OCI-LY7 (cell line): ENCODE measurements around the gene SMTNL2.

Experiments
- EZH2phosphoT487 ChIP-seq: fragments of 200-600 bp; sonication (generic); IDR thresholded peaks from 2 replicates; pipeline ENCODE4 v1.6.1; 2018; ENCODE audit warnings: low read depth, borderline replicate concordance, mild to moderate bottlenecking, mixed run types, antibody characterized with exemption, low read length, moderate library complexity, mixed read lengths
- TF ChIP-seq, protein P1 (sequence below): fragments of 200-600 bp; sonication (generic); conservative IDR thresholded peaks from 2 replicates; pipeline ENCODE4 v1.5.1; 2014; ENCODE audit warnings: mild to moderate bottlenecking, antibody characterized with exemption, low read length, moderate library complexity, mixed read lengths

DNA sequence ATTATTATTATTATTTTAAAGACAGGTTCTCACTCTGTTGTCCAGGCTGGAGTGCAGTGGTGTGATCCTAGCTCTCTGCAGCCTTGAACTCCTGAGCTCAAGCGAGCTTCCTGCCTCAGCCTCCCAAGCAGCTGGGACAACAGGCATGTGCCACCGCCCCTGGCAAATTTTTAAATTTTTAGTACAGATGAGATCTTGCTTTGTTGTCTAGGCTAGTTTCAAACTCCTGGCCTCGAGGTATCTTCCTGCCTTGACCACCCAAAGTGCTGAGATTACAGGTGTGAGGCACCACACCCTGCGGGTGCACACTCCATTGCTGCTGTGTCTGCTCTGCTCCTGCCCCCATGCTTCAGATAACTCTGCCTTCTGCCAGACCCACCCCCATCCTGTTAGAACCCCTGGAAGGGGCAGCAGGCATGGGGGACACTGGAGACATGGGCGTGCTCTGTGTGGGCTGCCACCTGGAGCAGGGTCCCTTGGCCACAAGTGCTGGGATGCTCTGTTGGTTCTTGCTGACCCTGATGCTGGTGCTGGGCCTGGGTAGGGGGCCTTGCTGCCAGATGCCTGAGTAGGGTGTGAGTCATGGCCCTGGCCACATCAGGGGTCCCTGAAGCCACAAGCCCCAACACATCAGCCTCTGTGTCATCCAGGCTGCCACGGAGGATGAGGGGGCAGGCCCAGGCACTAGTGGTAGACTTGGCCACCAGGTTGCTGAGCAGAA is 26.5 kb upstream of the SMTNL2 start:
- TF ChIP-seq, protein P1, sequence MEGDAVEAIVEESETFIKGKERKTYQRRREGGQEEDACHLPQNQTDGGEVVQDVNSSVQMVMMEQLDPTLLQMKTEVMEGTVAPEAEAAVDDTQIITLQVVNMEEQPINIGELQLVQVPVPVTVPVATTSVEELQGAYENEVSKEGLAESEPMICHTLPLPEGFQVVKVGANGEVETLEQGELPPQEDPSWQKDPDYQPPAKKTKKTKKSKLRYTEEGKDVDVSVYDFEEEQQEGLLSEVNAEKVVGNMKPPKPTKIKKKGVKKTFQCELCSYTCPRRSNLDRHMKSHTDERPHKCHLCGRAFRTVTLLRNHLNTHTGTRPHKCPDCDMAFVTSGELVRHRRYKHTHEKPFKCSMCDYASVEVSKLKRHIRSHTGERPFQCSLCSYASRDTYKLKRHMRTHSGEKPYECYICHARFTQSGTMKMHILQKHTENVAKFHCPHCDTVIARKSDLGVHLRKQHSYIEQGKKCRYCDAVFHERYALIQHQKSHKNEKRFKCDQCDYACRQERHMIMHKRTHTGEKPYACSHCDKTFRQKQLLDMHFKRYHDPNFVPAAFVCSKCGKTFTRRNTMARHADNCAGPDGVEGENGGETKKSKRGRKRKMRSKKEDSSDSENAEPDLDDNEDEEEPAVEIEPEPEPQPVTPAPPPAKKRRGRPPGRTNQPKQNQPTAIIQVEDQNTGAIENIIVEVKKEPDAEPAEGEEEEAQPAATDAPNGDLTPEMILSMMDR = no peak
- no peak for TF ChIP-seq EZH2phosphoT487
